GM19025 (cell line): ENCODE results near the gene PSMB1.
"Not testable (repeated sequence)": the region's sequence is repeated elsewhere in the genome, so short reads cannot be mapped to it uniquely, and the experiment has no call there.

Experiments used
- ATAC-seq: cut with Tn5 transposase; IDR thresholded peaks from one replicate; pipeline ENCODE4 v1.9.1; 2021; ENCODE audit warnings: mild to moderate bottlenecking, low read depth, moderate library complexity; ENCODE audit not compliant: unreplicated experiment

PSMB1 gene

DNA sequence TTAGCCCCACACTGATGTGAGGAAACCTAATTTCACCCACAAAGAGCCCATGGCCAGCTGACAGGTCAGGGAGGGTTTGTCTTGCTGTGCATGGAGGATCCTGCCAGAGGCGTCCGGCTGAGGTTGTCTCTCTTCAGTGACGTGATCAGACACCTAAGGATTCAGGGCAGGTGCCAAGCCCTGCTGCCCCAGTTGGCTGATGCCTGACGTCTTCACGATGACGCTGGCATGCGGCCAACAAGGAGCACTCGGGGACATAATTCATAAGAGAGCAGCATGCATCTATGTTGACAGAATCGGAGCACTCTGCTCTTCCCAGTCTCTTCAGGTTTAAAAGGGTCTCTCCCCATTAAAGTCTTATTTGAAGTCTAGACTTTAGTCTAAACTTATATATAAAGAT, 47.8 kb downstream of the PSMB1 start:
- no peak for ATAC-seq

DNA sequence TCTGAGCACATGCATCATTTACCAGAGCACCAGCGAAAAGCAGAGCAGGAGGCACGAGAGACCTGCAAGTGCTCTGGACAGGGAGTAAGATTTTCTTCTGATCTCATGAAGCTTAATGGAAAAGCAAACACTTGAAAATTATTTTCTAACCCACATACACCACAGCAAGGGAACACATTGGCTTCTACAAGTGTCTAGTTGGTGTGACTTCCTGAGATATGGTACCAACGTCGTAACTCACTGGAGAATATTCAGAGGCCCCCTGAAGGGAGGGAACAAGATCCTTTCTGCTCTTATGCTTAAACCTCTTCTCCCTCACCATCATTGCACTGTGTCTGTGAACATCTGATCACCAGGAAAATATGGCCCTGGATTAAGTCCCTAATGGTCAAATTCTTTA, 48.6 kb downstream of the PSMB1 start:
- ATAC-seq: no peak

DNA sequence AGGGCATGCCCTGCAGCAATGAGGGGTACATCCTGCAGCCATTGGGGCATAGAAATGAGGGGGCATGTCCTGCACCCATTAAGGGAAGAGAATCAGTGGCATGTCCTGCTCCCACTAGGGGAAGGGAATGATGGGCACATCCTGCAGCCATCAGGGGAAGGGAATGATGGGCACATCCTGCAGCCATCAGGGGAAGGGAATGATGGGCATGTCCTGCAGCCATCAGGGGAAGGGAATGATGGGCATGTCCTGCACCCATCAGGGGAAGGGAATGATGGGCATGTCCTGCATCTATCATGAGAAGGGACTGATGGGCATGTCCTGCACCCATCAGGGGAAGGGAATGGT, 49.7 kb downstream of the PSMB1 start:
- no peak for ATAC-seq

DNA sequence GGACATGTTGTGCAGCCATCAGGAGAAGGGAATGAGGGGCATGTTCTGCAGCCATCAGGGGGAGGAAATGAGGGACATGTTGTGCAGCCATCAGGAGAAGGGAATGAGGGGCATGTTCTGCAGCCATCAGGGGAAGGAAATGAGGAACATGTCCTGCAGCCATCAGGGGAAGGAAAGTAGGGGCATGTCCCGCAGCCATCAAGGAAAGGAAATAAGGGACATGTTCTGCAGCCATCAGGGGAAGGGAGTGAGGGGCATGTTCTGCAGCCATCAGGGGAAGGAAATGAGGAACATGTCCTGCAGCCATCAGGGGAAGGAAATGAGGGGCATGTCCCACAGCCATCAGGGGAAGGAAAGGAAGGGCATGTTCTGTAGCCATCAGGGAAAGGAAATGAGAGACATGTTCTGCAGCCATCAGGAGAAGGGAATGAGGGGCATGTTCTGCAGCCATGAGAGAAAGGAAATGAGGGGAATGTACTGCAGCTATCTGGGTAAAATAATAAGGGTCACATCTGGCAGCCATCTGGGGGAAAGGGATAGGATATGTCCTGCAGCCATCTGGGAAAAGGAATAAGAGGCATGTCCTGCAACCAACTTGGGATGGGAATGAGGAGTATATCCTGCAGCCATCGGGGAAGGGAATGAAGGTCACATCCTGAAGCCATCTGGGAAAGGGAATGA, 50.2 kb downstream of the PSMB1 start:
- not testable (repeated sequence) for ATAC-seq

DNA sequence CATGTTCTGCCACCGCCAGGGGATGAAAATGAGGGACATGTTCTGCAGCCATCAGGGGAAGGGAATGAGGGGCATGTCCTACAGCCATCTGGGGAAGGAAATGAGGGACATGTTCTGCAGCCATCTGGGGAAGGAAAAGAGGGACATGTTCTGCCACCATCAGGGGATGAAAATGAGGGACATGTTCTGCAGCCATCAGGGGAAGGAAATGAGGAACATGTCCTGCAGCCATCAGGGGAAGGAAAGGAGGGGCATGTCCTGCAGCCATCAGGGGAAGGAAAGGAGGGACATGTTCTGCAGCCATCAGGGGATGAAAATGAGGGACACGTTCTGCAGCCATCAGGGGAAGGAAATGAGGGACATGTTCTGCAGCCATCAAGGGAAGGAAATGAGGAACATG, 50.8 kb downstream of the PSMB1 start:
- ATAC-seq: not testable (repeated sequence)

DNA sequence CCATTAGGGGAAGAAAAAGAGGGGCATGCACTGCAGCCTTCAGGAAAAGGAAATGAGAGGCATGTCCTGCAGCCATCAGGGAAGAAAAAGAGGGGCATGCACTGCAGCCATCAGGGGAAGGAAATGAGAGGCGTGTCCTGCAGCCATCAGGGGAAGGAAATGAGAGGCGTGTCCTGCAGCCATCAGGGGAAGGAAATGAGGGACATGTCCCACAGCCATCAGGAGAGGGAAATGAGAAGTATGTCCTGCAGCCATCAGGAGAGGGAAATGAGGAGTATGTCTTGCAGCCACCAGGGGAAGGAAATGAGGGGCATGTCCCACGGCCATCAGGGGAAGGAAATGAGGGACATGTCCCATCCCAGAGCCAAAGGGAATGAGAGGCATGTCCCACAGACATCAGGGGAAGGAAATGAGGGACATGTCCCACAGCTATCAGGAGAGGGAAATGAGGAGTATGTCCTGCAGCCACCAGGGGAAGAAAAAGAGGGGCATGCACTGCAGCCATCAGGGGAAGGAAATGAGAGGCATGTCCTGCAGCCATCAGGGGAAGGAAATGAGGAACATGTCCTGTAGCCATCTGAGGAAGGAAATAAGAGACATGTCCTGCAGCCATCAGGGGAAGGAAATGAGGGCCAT, 52.0 kb downstream of the PSMB1 start:
- ATAC-seq: no peak

DNA sequence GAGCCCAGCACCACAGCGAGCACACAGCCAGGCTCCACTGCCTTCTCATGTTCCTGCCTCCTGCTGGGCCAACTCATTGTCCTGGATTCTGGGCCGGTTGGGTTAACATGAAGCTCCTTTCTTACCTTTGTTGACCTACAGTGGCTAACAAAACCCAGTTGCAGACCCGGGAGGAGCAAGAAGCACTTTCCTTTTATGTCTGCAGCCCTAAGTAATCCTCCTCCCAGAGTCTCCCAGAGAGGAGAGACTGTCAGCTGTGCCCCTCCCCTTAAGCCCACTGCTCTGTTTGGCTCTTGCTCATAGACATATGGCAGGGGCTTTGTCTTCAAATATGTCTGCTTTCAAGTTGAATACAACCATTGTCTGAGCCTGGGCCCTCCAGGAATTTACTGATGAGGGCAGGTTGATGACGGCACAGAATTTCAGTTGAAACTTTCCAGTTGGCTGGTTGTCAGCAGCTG, 55.2 kb downstream of the PSMB1 start:
- ATAC-seq: no peak

DNA sequence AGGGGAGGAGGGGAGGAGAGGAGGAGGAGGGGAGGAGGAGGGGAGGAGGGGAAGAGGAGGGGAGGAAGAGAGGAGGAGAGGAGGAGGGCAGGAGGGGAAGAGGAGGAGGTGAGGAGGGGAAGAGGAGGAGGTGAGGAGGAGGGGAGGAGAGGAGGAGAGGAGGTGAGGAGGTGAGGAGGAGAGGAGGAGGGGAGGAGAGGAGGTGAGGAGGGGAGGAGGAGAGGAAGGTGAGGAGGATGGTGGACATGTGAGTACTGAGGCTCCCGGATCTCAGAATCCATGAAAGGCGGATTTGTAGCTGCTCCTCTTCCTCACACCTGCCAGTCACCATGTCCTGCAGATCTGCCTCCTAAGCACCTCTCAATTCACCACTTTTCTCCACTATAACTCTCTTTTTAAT, 59.8 kb downstream of the PSMB1 start:
- no peak for ATAC-seq

DNA sequence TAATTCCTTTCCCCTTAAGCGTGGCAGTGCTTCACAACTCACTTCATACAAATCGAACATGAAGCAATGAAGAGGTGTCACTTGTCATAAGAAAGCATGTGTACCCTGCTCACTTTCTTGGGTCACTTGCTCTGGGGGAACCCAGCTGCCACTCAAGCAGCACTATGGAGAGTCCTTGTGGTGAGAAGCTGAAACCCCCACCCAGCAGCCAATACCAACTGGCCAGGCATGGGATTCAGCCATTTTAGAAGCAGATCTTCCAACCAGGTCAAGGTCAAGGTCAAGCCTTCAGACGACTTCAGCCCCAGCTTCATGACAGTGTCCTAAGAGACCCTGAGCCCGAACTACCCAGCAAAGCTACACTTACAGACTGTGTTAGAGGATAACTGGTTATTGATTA, 62.8 kb downstream of the PSMB1 start:
- no peak for ATAC-seq

DNA sequence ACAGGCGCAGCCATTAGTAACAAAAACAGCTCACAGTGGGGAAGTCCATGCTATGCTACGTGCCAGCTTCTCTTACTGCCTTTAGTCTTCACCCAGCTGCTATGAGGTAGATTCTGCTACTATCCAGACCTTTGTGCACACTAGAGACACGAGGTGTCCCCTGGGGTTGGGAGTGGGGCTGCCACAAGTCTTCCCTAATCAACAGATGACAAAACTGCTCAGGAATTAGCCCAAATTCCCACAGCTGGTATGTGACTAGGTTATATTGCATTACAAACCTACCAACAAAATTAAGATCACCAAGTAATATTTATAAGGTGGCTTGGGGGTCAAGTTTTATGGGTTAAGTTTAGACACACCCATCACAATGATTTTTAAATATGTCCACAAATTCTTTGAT, 63.3 kb downstream of the PSMB1 start:
- ATAC-seq: no peak

DNA sequence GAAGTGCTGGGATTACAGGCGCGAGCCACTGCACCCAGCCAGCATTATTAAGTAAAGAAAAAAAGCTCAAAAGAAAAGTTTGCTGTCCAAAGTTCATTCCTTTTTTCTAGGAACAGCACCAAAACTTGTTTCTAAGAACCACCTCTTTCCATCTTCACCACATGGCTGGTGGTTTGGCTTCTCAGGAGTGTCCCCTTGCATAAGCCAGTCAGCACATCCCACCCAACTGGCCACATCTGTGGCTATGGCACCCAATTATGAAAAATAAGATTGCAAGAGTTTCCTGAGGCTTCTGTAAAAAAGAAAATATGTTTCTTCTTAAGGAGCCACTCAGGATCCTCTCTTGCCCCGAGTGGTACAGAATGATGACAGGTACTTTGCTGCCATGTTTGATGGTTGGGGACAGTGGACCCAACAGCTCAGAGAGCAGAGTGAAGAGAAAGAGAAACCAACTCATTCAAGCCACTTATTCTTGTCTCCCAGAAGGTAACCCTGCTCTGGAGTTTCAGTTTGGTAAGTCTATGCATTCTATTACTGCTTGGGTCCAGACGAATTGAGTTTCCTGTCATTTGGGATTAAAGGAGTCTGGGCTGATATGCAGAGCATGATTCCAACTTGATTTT, 65.3 kb downstream of the PSMB1 start:
- no peak for ATAC-seq

DNA sequence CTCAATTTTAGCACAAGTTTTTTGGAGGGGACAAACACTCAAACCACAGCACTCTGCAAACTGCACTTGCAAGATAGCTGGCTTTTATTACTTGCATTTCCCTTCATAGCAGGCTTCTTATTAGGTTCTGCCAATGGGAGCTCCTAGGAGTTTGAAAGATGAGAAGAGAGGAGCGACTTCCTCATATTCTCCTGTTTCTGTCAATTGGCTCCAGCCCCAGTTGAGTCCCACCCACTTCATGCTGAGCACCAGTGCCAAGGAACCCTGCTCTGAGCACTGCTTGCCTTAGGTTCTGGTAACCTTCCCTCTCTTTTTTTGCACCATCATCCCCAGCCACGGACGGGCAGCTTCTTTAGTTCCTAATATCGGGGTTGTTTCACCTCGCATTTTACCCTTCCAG, 67.9 kb downstream of the PSMB1 start:
- ATAC-seq: no peak
